Measurements from ENCODE around the gene CLIC1.

DNA sequence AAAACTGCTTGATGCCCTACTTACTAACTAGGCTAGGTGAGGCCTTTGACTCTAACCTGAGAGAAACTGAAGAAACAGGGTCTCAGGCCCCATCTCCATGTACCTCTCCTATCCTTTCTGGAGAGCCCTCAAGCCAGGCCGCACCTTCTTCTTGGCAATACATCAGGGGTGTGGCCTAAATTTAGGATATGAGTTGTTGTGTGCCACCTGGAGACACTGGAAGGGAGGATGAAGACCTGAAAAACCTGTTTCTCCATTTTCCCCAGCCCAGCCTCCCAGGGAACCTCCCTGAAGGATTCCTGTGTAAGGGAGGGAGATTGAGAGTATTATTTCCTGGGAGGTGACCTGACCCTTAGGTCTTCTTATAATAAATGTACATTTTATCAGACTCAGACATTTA lies 18.1 kb downstream of the CLIC1 start:
- TF ChIP-seq TAF1 (IDR thresholded peaks at IDR 0.05; ENCODE audit: borderline replicate concordance, insufficient read depth, low read length) = no peak
- TF ChIP-seq, protein P1, sequence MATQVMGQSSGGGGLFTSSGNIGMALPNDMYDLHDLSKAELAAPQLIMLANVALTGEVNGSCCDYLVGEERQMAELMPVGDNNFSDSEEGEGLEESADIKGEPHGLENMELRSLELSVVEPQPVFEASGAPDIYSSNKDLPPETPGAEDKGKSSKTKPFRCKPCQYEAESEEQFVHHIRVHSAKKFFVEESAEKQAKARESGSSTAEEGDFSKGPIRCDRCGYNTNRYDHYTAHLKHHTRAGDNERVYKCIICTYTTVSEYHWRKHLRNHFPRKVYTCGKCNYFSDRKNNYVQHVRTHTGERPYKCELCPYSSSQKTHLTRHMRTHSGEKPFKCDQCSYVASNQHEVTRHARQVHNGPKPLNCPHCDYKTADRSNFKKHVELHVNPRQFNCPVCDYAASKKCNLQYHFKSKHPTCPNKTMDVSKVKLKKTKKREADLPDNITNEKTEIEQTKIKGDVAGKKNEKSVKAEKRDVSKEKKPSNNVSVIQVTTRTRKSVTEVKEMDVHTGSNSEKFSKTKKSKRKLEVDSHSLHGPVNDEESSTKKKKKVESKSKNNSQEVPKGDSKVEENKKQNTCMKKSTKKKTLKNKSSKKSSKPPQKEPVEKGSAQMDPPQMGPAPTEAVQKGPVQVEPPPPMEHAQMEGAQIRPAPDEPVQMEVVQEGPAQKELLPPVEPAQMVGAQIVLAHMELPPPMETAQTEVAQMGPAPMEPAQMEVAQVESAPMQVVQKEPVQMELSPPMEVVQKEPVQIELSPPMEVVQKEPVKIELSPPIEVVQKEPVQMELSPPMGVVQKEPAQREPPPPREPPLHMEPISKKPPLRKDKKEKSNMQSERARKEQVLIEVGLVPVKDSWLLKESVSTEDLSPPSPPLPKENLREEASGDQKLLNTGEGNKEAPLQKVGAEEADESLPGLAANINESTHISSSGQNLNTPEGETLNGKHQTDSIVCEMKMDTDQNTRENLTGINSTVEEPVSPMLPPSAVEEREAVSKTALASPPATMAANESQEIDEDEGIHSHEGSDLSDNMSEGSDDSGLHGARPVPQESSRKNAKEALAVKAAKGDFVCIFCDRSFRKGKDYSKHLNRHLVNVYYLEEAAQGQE (IDR thresholded peaks at IDR 0.05; ENCODE audit: insufficient read depth in 1 of 2, low read depth in 2 of 2, low read length in 2 of 2) = no peak
- TF ChIP-seq POLR2AphosphoS5 (IDR thresholded peaks at IDR 0.05; ENCODE audit: low read depth, low read length) = no peak
- no peak for TF ChIP-seq SIN3A (IDR thresholded peaks at IDR 0.05; ENCODE audit: borderline replicate concordance, insufficient read depth, low read length)
